Neural cell (in vitro differentiated cells): ENCODE data around the gene FOXL1. TPM values are rescaled to one million over a fixed set of nuclear protein-coding genes. Genes with fewer than 3 reads are reported as not detected.

Source experiments
- H2AFZ ChIP-seq: fragments of 200-600, 300-800 bp; sonication (generic), shearing (Covaris generic); 2 replicates; pipeline ENCODE4 v1.6.0; 2014; ENCODE audit warnings: low read depth, mild to moderate bottlenecking, antibody characterized with exemption, low read length, moderate library complexity
- H3F3A ChIP-seq: fragments of 200-600 bp; shearing (Covaris generic); 2 replicates; pipeline ENCODE4 v1.6.1; 2016; ENCODE audit warnings: mild to moderate bottlenecking, moderate library complexity, mixed read lengths, antibody characterized with exemption, low read length; ENCODE audit not compliant: insufficient read depth, poor library complexity, severe bottlenecking
- H3K27ac ChIP-seq: fragments of 200-600, 300-800 bp; sonication (generic), shearing (Covaris generic); 2 replicates; pipeline ENCODE4 v1.5.1; 2014; ENCODE audit warnings: mild to moderate bottlenecking, low read length, moderate library complexity
- H3K27me3 ChIP-seq: fragments of 300-800, 200-600 bp; sonication (generic), shearing (Covaris generic); 2 replicates; pipeline ENCODE4 v1.6.0; 2014; ENCODE audit warnings: mild to moderate bottlenecking, low read depth, low read length, moderate library complexity; ENCODE audit not compliant: insufficient read depth
- H3K36me3 ChIP-seq: fragments of 300-800, 200-600 bp; sonication (generic), shearing (Covaris generic); 2 replicates; pipeline ENCODE4 v1.5.1; 2014; ENCODE audit warnings: mild to moderate bottlenecking, antibody characterized with exemption, low read length, moderate library complexity; ENCODE audit not compliant: insufficient read depth
- H3K4me2 ChIP-seq: fragments of 300-800, 200-600 bp; sonication (generic), shearing (Covaris generic); 2 replicates; pipeline ENCODE4 v1.6.0; 2014; ENCODE audit warnings: mild to moderate bottlenecking, low read length
- H3K4me3 ChIP-seq: fragments of 300-800, 200-600 bp; sonication (generic), shearing (Covaris generic); 2 replicates; pipeline ENCODE4 v1.5.1; 2014; ENCODE audit warnings: mild to moderate bottlenecking, low read length, moderate library complexity
- H3K79me2 ChIP-seq: fragments of 200-600 bp; shearing (Covaris generic); replicated peaks from 2 replicates; pipeline ENCODE4 v1.6.0; 2014; ENCODE audit warnings: mild to moderate bottlenecking, low read length, moderate library complexity; ENCODE audit not compliant: insufficient read depth
- H3K9ac ChIP-seq: fragments of 300-800, 200-600 bp; sonication (generic), shearing (Covaris generic); 2 replicates; pipeline ENCODE4 v1.6.1; 2016; ENCODE audit warnings: mild to moderate bottlenecking, low read length, mixed read lengths
- H3K9me2 ChIP-seq: fragments of 200-600 bp; shearing (Covaris generic); 2 replicates; pipeline ENCODE4 v1.6.1; 2016; ENCODE audit warnings: mild to moderate bottlenecking, low read length, mixed read lengths; ENCODE audit not compliant: insufficient read depth
- H3K9me3 ChIP-seq: fragments of 200-600, 300-800 bp; sonication (generic), shearing (Covaris generic); 2 replicates; pipeline ENCODE4 v1.6.1; 2016; ENCODE audit warnings: mild to moderate bottlenecking, mixed run types, low read length, moderate library complexity, mixed read lengths
- H4K20me1 ChIP-seq: fragments of 200-600 bp; shearing (Covaris generic); 2 replicates; pipeline ENCODE4 v1.6.1; 2016; ENCODE audit warnings: mild to moderate bottlenecking, mixed run types; ENCODE audit not compliant: insufficient read depth
- CTCF ChIP-seq: fragments of 450-650 bp; IDR thresholded peaks from 2 replicates; pipeline ENCODE4 v1.5.1; 2014; ENCODE audit warnings: antibody characterized with exemption, mild to moderate bottlenecking, moderate library complexity; ENCODE audit not compliant: poor library complexity, severe bottlenecking
- EP300 ChIP-seq: fragments of 450-650 bp; conservative IDR thresholded peaks from 2 replicates; pipeline ENCODE4 v1.6.1; 2014; ENCODE audit warnings: antibody characterized with exemption, mild to moderate bottlenecking, moderate library complexity; ENCODE audit not compliant: poor library complexity, severe bottlenecking
- EZH2 ChIP-seq: fragments of 200-600, 300-800 bp; shearing (Covaris generic), sonication (generic); IDR thresholded peaks from 2 replicates; pipeline ENCODE4 v1.6.1; 2014; ENCODE audit warnings: antibody characterized with exemption, low read length, borderline replicate concordance, mild to moderate bottlenecking; ENCODE audit not compliant: insufficient read depth, poor library complexity, severe bottlenecking
- MXI1 ChIP-seq: fragments of 450-650 bp; conservative IDR thresholded peaks from 2 replicates; pipeline ENCODE4 v1.6.1; 2014; ENCODE audit warnings: antibody characterized with exemption, mild to moderate bottlenecking; ENCODE audit not compliant: poor library complexity, severe bottlenecking
- POLR2AphosphoS5 ChIP-seq: IDR thresholded peaks from 2 replicates; pipeline ENCODE4 v1.6.1; 2012
- RAD21 ChIP-seq: fragments of 450-650 bp; conservative IDR thresholded peaks from 2 replicates; pipeline ENCODE4 v1.6.1; 2014; ENCODE audit warnings: antibody characterized with exemption, mild to moderate bottlenecking, moderate library complexity
- REST ChIP-seq: IDR thresholded peaks from 2 replicates; pipeline ENCODE4 v1.6.1; 2012; ENCODE audit warnings: borderline replicate concordance
- SMC3 ChIP-seq: fragments of 450-650 bp; conservative IDR thresholded peaks from 2 replicates; pipeline ENCODE4 v1.6.1; 2014; ENCODE audit warnings: antibody characterized with exemption, mild to moderate bottlenecking, moderate library complexity; ENCODE audit not compliant: poor library complexity
- TAF1 ChIP-seq: IDR thresholded peaks from 2 replicates; pipeline ENCODE4 v1.6.1; 2012; ENCODE audit warnings: low read depth
- polyA plus RNA-seq: library from polyadenylated mRNA; depleted of rRNA; stranded (reverse); fragments of >200 nt; gene quantifications from 2 replicates; pipeline ENCODE4 v1.2.3, GENCODE V29; 2014

The FOXL1 gene
- polyA plus RNA-seq, 1 donor from 2014 or later = 0.07 TPM

- H3K27me3 ChIP-seq = peaks cover 99% of the 10 kb centered on the region
- no peak overlapping the region for H3K4me2 ChIP-seq
- no peak overlapping the region for H3K9ac ChIP-seq
- H3K9me3 ChIP-seq = no peaks in the 10 kb centered on the region
- H3K36me3 ChIP-seq = no peaks in the 10 kb centered on the region
- no peak overlapping the region for H2AFZ ChIP-seq
- H3K27ac ChIP-seq = no peak overlapping the region
- TF ChIP-seq SMC3 (peak; percentile 42), EZH2 (peak; percentile 61), CTCF (peak; percentile 49), TAF1 (no peak), RAD21 (peak; percentile 30), POLR2AphosphoS5 (no peak), REST (no peak), MXI1 (no peak), EP300 (no peak)
- H3K79me2 ChIP-seq = no peaks in the 10 kb centered on the region
- H4K20me1 ChIP-seq = no peaks in the 10 kb centered on the region
- H3K4me3 ChIP-seq = peak overlapping the region; percentile 13
- no peaks in the 10 kb centered on the region for H3K9me2 ChIP-seq
- no peaks in the 10 kb centered on the region for H3F3A ChIP-seq
Measured at GRCh38 chr16:86575754-86576557, 2.4 kb upstream of the FOXL1 start.

GRCh38 chr16:86576591-86577313 lies 1.6 kb upstream of the FOXL1 start:
- H3K27ac ChIP-seq = no peak overlapping the region
- H3K36me3 ChIP-seq = no peaks in the 10 kb centered on the region
- H3K9me3 ChIP-seq = no peaks in the 10 kb centered on the region
- no peaks in the 10 kb centered on the region for H4K20me1 ChIP-seq
- H3K4me3 ChIP-seq = no peak overlapping the region
- no peak overlapping the region for H3K9ac ChIP-seq
- H2AFZ ChIP-seq = no peak overlapping the region
- no peaks in the 10 kb centered on the region for H3K79me2 ChIP-seq
- TF ChIP-seq TAF1 (no peak), SMC3 (no peak), POLR2AphosphoS5 (no peak), CTCF (no peak), EZH2 (no peak), REST (no peak), EP300 (no peak), RAD21 (no peak), MXI1 (no peak)
- no peaks in the 10 kb centered on the region for H3F3A ChIP-seq
- no peak overlapping the region for H3K4me2 ChIP-seq
- no peaks in the 10 kb centered on the region for H3K9me2 ChIP-seq
- peaks cover 99% of the 10 kb centered on the region for H3K27me3 ChIP-seq
